Testis (tissue), 3 donors: Measurements from ENCODE around the gene RERE. TPM values are rescaled to one million over a fixed set of nuclear protein-coding genes. Genes with fewer than 3 reads are reported as not detected.

Experiments
- DNase-seq: peaks from one replicate; pipeline ENCODE4 v3.0.0-alpha.2; 2019
- H3K27ac ChIP-seq, 2 donors: fragments of 200-600 bp; sonication (generic); one replicate each; pipeline ENCODE4 v1.5.1; 2019
- H3K27me3 ChIP-seq: fragments of 200-600 bp; sonication (generic); one replicate; pipeline ENCODE4 v1.5.1; 2019
- H3K36me3 ChIP-seq: fragments of 200-600 bp; sonication (generic); one replicate; pipeline ENCODE4 v1.5.1; 2017; ENCODE audit warnings: low read depth; ENCODE audit errors: missing control alignments
- H3K4me1 ChIP-seq: fragments of 200-600 bp; sonication (generic); one replicate; pipeline ENCODE4 v1.5.1; 2019
- H3K4me3 ChIP-seq, 2 donors: fragments of 200-600 bp; sonication (generic); one replicate each; pipeline ENCODE4 v1.5.1; 2017 to 2019
- H3K9me3 ChIP-seq: fragments of 200-600 bp; sonication (generic); one replicate; pipeline ENCODE4 v1.5.1; 2017
- CTCF ChIP-seq, 3 experiments: fragments of 450-650 bp in 2 of 3; fragments of 200-600 bp in 1 of 3; sonication (generic) in 1 of 3; IDR thresholded peaks; one replicate each; pipeline ENCODE4 v1.5.1; 2016 to 2019; ENCODE audit warnings: antibody characterized with exemption in 3 of 3, mild to moderate bottlenecking in 2 of 3, moderate library complexity in 1 of 3
- POLR2A ChIP-seq: fragments of 450-650 bp; IDR thresholded peaks from one replicate; pipeline ENCODE4 v1.6.1; 2017; ENCODE audit warnings: antibody characterized with exemption, mild to moderate bottlenecking, moderate library complexity
- WGBS, 2 donors: methylation state at CpG; one replicate each; pipeline ENCODE4 v1.1.5; 2018; 5-methylcytosine and 5-hydroxymethylcytosine counted together
- intact Hi-C: fragments of 100-400 bp; cut with DNase I; formaldehyde crosslinking; loops from one replicate; pipeline ENCODE4 v1.15.1; 2023; ENCODE audit warnings: low total_unique reads
- polyA plus RNA-seq: library from polyadenylated mRNA; stranded (reverse); fragments of 350-450 nt; fragmentation: Illumina TruSeq; extraction: RNeasy Lipid Tissue Mini Kit (QIAGEN cat#74804); gene quantifications from one replicate; pipeline ENCODE4 v1.2.3, GENCODE V29; 2014; ENCODE audit warnings: low read depth, low replicate concordance; ENCODE audit not compliant: insufficient read depth
- total RNA-seq, 2 donors: library from RNA; depleted of rRNA; stranded (reverse); fragments of >200 nt; gene quantifications; one replicate each; pipeline ENCODE4 v1.2.3, GENCODE V29; 2016

The RERE gene
- total and polyA plus RNA-seq, 3 donors from 2014 or later = 90.8 to 229 (median 203) TPM

GRCh38 chr1:8669606-8670335 is 147.7 kb downstream of the RERE start:
- intact Hi-C loops = loop anchor here (10.0 kb wide), 1 partner anchor 105 kb away; no protein-coding TSS in a partner anchor
- H3K9me3 ChIP-seq = no peaks in the 10 kb centered on the region
- 66 to 77% methylated on average over 4 of the region's 4 CpGs for WGBS, 2 donors
- no peaks in the 10 kb centered on the region for H3K27me3 ChIP-seq
- H3K36me3 ChIP-seq = no peaks in the 10 kb centered on the region
- TF ChIP-seq POLR2A (no peak), CTCF (IDR thresholded peaks at IDR 0.05) (no peak)
- H3K4me3 ChIP-seq = no peak overlapping the region
- H3K4me1 ChIP-seq = peaks cover 21% of the 10 kb centered on the region
- DNase-seq = no peak
- no peak overlapping the region for H3K27ac ChIP-seq

GRCh38 chr1:8667869-8668594 is 149.4 kb downstream of the RERE start:
- WGBS, 2 donors = 75 to 91% methylated on average over 5 of the region's 5 CpGs
- no peaks in the 10 kb centered on the region for H3K27me3 ChIP-seq
- H3K9me3 ChIP-seq = no peaks in the 10 kb centered on the region
- no peak overlapping the region for H3K4me3 ChIP-seq
- H3K36me3 ChIP-seq = no peaks in the 10 kb centered on the region
- DNase-seq = no peak
- H3K27ac ChIP-seq = no peak overlapping the region
- intact Hi-C loops = no loop called here
- TF ChIP-seq POLR2A (no peak), CTCF (IDR thresholded peaks at IDR 0.05) (no peak)
- peaks cover 21% of the 10 kb centered on the region for H3K4me1 ChIP-seq

GRCh38 chr1:8666389-8667167 is 150.9 kb downstream of the RERE start:
- Histone ChIP-seq H3K9me3 (no peaks in the 10 kb centered on the region), H3K4me3 (no peak overlapping the region), H3K36me3 (no peaks in the 10 kb centered on the region), H3K27me3 (no peaks in the 10 kb centered on the region), H3K4me1 (peaks cover 27% of the 10 kb centered on the region), H3K27ac (no peak overlapping the region)
- WGBS, 2 donors = 50 to 67% methylated on average over 5 of the region's 5 CpGs
- TF ChIP-seq POLR2A = no peak
- TF ChIP-seq CTCF (IDR thresholded peaks at IDR 0.05) = no peak
- intact Hi-C loops = no loop called here
- DNase-seq = no peak

- Histone ChIP-seq H3K36me3 (no peaks in the 10 kb centered on the region), H3K27ac (no peak overlapping the region), H3K9me3 (no peaks in the 10 kb centered on the region), H3K4me3 (no peak overlapping the region), H3K27me3 (no peaks in the 10 kb centered on the region), H3K4me1 (peaks cover 31% of the 10 kb centered on the region)
- DNase-seq = no peak
- intact Hi-C loops = no loop called here
- 62% methylated on average over 2 of the region's 2 CpGs for WGBS, 2 donors
- no peak for TF ChIP-seq POLR2A
These were observed 151.6 kb downstream of the RERE start for GRCh38 chr1:8665833-8666232.

GRCh38 chr1:8664887-8665286 is 152.6 kb downstream of the RERE start:
- Histone ChIP-seq H3K9me3 (no peaks in the 10 kb centered on the region), H3K4me3 (no peak overlapping the region), H3K27ac (no peak overlapping the region), H3K36me3 (no peaks in the 10 kb centered on the region), H3K4me1 (peaks cover 32% of the 10 kb centered on the region), H3K27me3 (no peaks in the 10 kb centered on the region)
- DNase-seq = no peak
- TF ChIP-seq POLR2A (no peak), CTCF (IDR thresholded peaks at IDR 0.05) (no peak)
- 69 to 85% methylated on average over 4 of the region's 4 CpGs for WGBS, 2 donors
- intact Hi-C loops = no loop called here
